Parathyroid adenoma (tissue), 2 donors: ENCODE data around the gene NKRF.

Experiments
- H2AFZ ChIP-seq: fragments of 300-600 bp; sonication (generic); one replicate; pipeline ENCODE4 v1.7.0; 2017; ENCODE audit warnings: antibody characterized with exemption, mild to moderate bottlenecking
- H3K27ac ChIP-seq: fragments of 300-600 bp; sonication (generic); one replicate; pipeline ENCODE4 v1.7.0; 2017
- H3K27me3 ChIP-seq: fragments of 300-600 bp; sonication (generic); one replicate; pipeline ENCODE4 v1.7.0; 2017; ENCODE audit warnings: low read length; ENCODE audit not compliant: control insufficient read depth, insufficient read depth
- H3K36me3 ChIP-seq: fragments of 300-600 bp; sonication (generic); one replicate; pipeline ENCODE4 v1.7.0; 2017; ENCODE audit warnings: low read length; ENCODE audit not compliant: control insufficient read depth, insufficient read depth
- H3K4me1 ChIP-seq: fragments of 300-600 bp; sonication (generic); one replicate; pipeline ENCODE4 v1.7.0; 2017; ENCODE audit warnings: control low read depth
- H3K4me2 ChIP-seq: fragments of 300-600 bp; sonication (generic); one replicate; pipeline ENCODE4 v1.7.0; 2017; ENCODE audit warnings: low read length
- H3K4me3 ChIP-seq: fragments of 300-600 bp; sonication (generic); one replicate; pipeline ENCODE4 v1.7.0; 2017; ENCODE audit warnings: low read depth, low read length
- H3K79me2 ChIP-seq: fragments of 300-600 bp; sonication (generic); one replicate; pipeline ENCODE4 v1.7.0; 2017; ENCODE audit warnings: control low read depth
- H3K9ac ChIP-seq: fragments of 300-600 bp; sonication (generic); one replicate; pipeline ENCODE4 v1.7.0; 2017; ENCODE audit warnings: mild to moderate bottlenecking
- H3K9me3 ChIP-seq: fragments of 300-600 bp; sonication (generic); one replicate; pipeline ENCODE4 v1.7.0; 2017; ENCODE audit warnings: low read length; ENCODE audit not compliant: control insufficient read depth
- CTCF ChIP-seq: fragments of 300-600 bp; sonication (generic); IDR thresholded peaks from one replicate; pipeline ENCODE4 v1.7.0; 2017; ENCODE audit warnings: antibody characterized with exemption, mild to moderate bottlenecking
- donor health status: primary hyperparathyroidism.

Gene NKRF

GRCh38 chrX:119625843-119626242, 19.6 kb upstream of the NKRF start:
- Histone ChIP-seq H3K79me2 (no peaks in the 10 kb centered on the region), H3K9ac (no peak overlapping the region), H3K4me2 (no peak overlapping the region), H3K27ac (no peak overlapping the region), H3K4me1 (no peaks in the 10 kb centered on the region), H3K36me3 (no peaks in the 10 kb centered on the region), H3K9me3 (no peaks in the 10 kb centered on the region), H3K4me3 (no peak overlapping the region), H3K27me3 (no peaks in the 10 kb centered on the region), H2AFZ (no peak overlapping the region)
- no peak for TF ChIP-seq CTCF

DNA sequence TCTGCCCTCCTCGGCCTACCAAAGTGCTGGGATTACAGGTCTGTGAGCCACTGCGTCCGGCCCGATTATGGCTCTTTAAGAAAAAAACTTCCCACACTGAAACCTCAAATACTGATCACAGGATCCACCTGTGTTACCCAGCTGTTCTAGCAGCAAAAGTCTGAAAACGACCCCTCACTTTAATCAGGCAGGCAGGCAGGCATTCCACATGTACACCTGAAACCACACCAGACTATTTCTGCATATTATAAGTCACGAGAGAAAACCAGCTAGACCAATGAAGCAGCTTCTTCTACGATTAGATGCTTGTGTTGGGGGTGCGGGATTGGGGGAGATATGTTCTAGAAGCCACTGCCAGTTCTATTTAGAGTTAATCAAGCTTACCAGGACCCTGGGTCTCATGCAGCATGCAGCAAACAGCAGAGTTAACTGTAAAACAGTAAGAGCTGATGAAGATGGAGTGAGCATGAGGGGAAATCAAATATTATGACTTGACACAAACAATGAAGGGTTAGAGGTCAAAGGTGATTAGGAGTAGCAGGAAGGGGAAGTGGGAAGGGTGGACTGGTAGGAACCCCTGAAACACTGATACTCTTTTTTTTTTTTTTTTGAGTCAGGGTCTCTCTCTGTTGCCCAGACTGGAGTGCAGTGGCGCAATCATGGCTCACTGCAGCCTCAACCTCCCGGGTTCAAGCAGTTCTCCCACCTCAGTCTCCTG, 18.9 kb upstream of the NKRF start:
- Histone ChIP-seq H3K4me3 (no peak overlapping the region), H3K27me3 (no peaks in the 10 kb centered on the region), H3K36me3 (no peaks in the 10 kb centered on the region), H3K9me3 (no peaks in the 10 kb centered on the region), H3K79me2 (no peaks in the 10 kb centered on the region), H3K9ac (no peak overlapping the region), H3K4me1 (no peaks in the 10 kb centered on the region), H2AFZ (no peak overlapping the region), H3K4me2 (no peak overlapping the region), H3K27ac (no peak overlapping the region)
- TF ChIP-seq CTCF: no peak

DNA sequence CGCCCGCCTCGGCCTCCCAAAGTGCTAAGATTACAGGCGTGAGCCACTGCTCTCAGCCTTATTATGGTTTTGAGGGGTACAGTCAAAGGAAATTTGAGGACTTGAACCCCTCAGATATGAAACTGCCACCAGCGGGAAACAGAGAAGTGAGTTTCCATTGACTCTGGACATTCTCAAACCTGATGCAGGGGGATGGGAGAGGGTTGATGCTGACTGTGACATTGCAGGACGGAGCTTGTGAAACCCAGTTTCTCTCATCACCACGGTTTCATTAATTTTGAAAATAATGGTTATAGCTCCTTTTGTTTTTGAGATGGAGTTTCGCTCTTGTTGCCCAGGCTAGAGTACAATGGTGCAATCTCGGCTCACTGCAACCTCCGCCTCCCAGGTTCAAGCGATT, 18.2 kb upstream of the NKRF start:
- no peak overlapping the region for H2AFZ ChIP-seq
- H3K27me3 ChIP-seq: no peaks in the 10 kb centered on the region
- no peaks in the 10 kb centered on the region for H3K4me1 ChIP-seq
- H3K36me3 ChIP-seq: no peaks in the 10 kb centered on the region
- no peaks in the 10 kb centered on the region for H3K9me3 ChIP-seq
- no peak overlapping the region for H3K27ac ChIP-seq
- H3K79me2 ChIP-seq: no peaks in the 10 kb centered on the region
- no peak overlapping the region for H3K4me3 ChIP-seq
- no peak overlapping the region for H3K9ac ChIP-seq
- TF ChIP-seq CTCF: no peak
- no peak overlapping the region for H3K4me2 ChIP-seq

DNA sequence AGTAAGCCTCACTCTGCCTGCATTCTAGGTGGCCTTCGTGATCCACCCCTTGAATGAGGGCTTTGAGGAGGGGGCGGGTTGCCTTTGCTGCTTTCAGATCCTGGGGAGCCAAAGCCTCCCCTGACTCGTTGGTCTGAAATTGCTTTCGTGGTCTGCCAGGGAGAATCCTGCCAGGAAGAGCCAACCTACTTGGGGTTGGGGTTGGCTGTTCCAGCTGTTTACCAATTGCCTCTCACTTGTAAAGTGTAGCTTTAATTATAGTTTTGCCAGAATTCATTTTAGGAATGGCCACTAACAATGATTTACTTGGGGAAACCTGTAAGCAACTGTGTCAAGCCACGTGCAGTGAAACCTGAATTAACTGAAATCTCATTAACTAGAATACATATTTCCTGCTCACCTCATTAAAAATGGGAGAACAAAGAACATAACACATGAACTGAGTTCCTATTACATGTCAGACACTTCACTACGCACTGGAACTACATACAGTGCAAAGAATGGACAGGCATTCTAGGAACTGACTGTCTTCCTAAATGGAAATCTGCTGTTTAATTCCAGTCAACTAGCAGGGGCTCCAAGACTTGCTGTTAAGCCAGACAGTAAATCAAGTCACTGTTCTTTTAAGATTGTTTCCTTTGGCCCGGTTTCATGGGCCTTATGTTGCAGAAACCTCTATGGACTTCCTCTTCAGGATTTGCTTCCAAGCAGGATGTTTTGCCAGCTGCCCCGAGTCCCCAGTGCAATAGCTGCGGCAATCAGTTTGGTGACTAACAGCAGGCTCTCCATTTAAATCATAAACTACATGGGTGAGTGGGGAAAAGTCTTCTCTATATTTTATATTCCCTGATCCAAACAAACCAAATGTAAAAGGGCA, 16.4 kb upstream of the NKRF start:
- H3K27me3 ChIP-seq: no peaks in the 10 kb centered on the region
- no peaks in the 10 kb centered on the region for H3K79me2 ChIP-seq
- no peak for TF ChIP-seq CTCF
- H3K4me1 ChIP-seq: no peaks in the 10 kb centered on the region
- H3K9ac ChIP-seq: no peak overlapping the region
- H3K36me3 ChIP-seq: no peaks in the 10 kb centered on the region
- no peak overlapping the region for H2AFZ ChIP-seq
- H3K27ac ChIP-seq: no peak overlapping the region
- H3K9me3 ChIP-seq: no peaks in the 10 kb centered on the region
- H3K4me2 ChIP-seq: no peak overlapping the region
- H3K4me3 ChIP-seq: no peak overlapping the region
